Stimulated activated CD4-positive, alpha-beta T cell treated with anti-CD3 and anti-CD28 coated beads, Interleukin-4, amount 100 ng/mL, for 48 hours (primary cell): ENCODE data around the gene OR13G1.
A peak's percentile ranks its signal among the peaks of the same experiment; 100 is the strongest.
"Not testable (repeated sequence)": the region's sequence is repeated elsewhere in the genome, so short reads cannot be mapped to it uniquely, and the experiment has no call there.

Experiments
- DNase-seq, 2 donors: peaks; one replicate each; pipeline ENCODE4 v3.0.0-alpha.2; 2020; ENCODE audit warnings: low read depth in 2 of 2

Gene OR13G1, protein sequence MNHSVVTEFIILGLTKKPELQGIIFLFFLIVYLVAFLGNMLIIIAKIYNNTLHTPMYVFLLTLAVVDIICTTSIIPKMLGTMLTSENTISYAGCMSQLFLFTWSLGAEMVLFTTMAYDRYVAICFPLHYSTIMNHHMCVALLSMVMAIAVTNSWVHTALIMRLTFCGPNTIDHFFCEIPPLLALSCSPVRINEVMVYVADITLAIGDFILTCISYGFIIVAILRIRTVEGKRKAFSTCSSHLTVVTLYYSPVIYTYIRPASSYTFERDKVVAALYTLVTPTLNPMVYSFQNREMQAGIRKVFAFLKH

DNA sequence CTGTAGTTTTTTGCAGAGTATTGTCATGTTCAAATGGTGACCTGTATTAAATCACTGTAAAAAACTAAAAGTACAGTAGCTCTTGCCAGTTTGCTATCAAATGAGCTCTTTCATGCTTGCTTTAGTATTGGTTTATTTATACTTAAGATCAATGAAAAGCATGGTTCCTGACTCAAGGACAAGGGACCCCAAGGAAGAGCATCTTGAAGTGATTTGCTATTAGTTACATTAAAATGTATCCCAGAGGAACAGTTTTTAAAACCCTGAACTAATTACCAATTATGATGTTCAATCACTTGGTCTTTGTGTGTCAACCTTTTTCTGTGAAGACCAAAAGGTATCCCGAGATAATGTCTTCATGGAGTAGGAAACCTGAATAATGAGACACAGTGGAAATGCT, at the start of gene OR13G1:
TSS of gene OR13G1 (minus strand) at position 101 of the 400 bp plus-strand sequence. CDS start 6,698 bp downstream, outside the sequence.
- no peak for DNase-seq

DNA sequence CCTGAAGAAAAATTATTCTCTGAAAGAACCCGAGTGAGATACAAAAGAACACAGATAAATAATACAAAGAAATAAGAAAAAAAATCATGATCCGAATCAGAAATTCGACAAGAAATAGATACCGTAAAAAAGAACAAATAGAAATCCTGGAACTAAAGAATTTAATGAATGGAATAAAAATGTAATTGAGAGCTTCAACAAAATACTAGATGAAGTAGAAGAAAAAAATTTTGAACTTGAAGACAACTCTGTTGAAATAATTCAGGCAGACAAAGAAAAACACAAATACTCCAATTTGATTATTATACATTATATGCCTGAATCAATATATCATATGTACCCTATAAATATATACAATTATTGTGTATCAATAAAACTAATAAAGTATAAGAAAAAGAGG, 41.7 kb upstream of the OR13G1 start:
- no peak for DNase-seq

DNA sequence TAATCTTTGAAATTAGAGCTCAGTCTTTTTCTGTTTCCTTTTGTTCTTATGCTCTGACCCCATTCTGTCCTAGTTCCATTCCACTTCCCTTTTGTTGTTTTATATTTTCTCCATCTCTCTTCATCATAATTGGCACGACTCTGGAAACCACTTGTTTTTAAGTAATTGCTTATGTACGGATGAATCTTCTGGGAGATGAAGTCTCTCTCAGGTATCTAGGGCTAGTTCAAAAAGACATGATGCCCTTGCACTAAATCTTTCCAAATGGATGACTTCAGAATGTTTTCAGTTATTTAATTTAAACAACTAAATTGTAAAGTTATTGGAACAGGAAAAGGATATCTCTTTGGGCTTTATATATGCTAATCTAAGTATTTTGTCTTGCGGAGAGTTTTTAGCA, 37.0 kb upstream of the OR13G1 start, which contains the start of gene OR6F1:
TSS of gene OR6F1 (minus strand) at position 101 of the 400 bp plus-strand sequence. CDS start 3,891 bp downstream, outside the sequence.
- no peak for DNase-seq

DNA sequence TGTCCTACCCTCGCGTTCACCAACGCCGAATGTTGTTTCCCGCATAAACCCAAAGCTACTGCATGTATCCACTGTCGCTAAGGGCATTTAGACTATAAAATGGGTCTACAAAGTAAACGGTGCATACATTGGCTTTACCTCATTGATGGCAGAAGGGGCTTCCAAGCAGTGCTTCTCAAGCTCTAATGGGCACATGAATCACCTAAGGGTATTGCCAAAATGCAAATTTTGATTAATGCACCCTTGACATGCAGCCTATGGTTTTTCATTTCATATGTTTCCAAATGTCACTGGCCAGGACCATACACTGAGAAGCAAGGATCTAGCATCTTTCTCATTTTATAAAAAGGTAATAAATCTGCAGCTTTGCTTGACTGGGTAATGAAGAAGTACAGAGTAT, 34.2 kb upstream of the OR13G1 start:
- no peak for DNase-seq

DNA sequence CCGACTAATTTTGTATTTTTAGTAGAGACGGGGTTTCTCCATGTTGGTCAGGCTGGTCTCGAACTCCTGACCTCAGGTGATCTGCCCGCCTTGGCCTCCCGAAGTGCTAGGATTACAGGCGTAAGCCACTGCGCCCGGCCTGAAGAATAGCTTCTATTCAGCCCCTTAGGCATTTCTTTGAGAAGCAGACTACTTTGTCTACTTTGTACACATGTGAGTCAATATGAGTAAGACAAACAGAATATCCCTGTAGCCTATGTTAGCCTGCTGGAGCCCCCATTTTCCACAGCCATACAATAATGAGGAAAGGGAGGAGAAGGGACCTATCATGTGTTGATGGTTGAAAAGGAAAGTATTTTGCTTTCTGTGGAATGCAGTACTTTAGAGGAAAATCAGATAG, 31.1 kb upstream of the OR13G1 start:
- DNase-seq: not testable (repeated sequence)

DNA sequence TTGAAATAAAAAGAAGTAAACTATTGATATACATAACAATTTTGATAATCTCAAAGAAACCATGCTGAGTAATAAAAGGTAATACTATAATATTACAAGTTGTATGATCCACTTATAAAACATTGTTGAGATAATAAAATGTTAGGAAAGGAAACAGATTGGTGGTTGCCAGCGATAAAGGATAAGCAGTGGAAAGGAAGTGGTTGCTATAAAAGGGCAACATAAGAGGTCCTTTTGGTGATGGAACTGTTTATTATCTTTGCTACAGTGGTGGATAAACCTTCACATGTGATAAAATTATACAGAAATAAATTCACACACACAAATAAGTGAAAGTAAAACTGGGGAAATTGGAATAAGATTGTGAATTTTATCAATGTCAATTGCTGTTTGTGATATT, 21.8 kb upstream of the OR13G1 start:
- DNase-seq: no peak

DNA sequence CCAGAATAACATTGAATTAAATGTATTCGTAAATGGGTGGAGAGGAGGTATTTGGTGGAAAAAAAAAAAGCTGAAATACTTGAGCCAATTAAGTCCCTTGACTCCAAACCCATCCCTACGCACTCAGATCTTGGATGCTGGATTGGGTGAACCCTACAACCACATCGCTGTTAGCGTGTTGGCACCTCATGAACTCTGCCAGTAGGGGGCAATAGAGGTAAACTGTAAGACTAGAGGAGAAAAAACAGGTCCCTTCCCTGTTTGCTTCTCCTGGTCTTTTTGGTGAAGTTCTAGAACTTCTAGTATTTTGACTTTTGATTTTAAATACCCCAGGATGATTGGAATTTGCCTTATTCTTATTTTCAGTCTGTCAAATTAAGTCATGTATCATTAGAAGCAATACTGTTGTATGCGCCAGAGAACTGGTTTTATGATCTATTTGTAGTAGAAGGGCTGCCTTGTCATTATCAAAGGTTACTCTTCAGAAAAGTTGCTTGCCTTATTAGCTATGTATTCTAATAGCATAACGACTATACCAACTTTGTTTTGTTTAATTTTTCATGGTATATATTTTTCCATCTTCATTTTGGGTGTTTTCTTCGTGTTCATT, 1.9 kb upstream of the OR13G1 start:
- DNase-seq: peak; percentile 7 to 12

DNA sequence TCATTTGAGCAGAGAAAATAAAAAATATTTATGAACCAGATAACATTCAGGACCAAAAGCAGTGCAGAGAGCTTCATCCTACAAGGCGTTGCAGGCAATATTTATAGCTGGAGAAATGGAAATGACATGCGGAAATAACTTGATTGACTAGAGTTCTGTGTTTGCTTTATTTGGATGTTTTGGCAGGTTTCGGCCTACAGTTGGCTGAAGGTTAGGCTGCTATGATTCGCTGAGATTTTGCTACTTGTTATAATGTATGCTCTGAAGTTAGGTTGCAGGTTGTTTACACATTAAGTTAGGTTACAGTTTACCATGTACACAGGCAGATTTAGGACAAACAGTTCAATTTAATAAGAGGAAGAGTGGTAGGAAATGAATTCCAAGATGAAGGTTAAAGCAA, 632 bp upstream of the OR13G1 start:
- DNase-seq: no peak

DNA sequence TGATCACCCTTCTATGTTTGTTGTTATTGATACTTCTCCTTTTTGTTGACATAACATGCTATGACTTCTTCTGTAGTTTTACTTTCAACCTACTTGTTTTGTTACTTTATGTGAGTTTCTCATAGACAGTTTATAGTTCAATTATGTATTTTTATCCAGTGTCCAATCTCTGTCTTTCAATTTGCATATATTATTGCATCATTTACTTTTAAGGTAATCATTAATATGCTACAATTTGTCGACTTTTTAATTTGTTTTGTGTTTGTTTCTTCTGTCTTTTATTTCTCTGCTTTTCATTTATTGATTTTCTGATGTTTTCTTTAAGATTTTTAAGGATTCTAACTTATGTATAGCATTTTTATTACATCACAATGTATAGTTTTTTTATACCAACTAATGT, 10.3 kb downstream of the OR13G1 start:
- DNase-seq: no peak

DNA sequence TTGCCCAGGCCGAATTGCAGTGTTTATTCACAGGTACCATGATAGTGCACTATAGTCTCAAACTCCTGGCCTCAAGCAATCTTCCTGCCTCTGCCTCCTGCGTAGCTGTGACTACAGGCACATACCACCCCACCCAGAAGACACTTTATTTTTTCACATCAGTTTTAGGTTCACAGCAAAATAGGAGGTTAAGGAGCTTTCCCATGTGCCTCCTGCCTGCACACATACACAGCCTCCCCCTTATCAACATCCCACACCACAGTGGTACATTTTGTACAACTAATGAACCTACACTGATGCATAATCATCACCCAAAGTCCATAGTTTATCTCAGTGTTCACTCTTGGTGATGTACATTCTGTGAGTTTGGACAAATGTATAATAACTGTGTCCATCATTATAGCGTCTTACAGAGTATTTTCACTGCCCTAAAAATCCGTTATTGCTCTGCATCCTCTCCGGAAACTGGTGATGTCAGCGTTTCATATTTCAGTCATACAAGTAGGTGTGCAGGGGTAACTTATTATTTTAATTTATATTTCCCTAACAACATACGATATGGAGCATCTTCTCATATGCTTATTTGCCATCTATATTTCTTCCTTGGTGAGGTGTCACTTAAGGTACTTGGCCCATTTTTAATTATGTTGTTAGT, 23.2 kb downstream of the OR13G1 start:
- DNase-seq: no peak

DNA sequence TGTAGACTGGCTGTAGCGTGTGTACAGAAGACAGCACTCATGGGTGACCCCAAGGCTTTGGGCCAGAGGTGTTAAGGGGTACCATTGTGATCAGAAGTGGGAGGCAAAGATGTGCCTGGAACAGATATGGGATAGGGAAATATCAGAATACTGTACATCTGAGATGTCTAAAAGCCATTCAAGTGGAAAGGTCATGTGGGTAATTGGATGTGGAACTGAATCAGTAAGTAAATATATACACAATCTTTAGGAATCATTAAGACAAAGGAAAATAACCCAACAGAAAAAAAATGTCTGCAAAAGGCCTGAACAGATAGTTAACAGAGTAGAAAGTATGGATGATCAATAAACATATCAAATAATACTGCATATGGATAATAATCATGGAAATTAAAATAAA, 26.5 kb downstream of the OR13G1 start:
- no peak for DNase-seq

DNA sequence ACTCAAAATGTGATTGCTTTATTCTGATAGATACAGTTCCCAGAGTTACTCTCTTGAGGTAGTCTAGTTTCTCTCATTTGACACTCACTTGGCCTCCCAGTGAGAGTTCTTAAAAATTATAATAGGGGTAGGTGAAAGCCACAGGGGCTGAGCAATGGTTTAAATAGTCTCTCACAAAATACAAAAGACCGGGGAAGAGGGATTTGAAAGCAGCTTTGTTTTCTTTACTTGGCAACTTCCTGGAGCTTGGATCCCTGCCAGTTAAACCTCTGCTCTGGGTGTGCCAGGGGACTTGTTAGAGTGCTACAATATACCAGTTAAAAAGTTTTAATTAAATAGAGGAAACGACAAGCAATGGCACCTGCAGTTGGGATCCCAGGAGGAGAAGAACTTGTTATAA, 31.7 kb downstream of the OR13G1 start:
- DNase-seq: no peak

DNA sequence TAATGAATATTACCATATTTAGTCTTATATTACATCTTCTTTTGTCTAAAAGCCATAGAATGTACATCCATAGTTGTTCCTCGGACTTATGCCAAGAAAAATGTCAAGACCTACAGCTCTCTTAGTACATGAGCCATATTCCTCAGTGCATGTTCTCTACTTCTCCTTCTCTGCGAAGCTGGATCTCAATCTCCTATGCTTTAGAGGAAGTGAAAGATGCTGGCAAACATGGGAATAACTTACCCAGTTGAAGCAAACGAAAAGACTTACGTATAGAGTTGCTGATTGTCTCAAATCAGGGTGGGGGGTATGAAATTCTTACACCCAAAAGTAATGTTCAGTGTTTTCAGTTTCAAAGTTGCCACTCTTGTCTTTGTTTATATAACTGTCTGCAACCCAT, 32.7 kb downstream of the OR13G1 start:
- no peak for DNase-seq

DNA sequence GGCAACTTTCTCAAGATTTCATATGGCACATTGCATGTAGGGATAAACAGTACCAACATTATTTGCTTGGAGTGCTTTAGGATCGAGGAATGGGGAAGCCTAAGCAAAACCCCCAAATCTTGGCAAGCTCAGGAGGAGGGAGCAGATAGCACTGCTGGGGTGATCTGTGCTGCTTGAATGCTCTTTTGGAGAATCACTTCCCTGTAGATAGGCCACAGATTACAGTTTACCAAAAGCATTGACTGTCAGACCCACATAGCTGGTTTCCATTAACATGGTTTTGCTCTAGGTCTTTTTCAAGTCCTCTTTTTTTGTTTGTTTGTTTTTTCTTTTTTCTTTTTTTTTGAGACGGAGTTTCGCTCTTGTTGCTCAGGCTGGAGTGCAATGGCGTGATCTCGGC, 36.8 kb downstream of the OR13G1 start:
- DNase-seq: no peak

DNA sequence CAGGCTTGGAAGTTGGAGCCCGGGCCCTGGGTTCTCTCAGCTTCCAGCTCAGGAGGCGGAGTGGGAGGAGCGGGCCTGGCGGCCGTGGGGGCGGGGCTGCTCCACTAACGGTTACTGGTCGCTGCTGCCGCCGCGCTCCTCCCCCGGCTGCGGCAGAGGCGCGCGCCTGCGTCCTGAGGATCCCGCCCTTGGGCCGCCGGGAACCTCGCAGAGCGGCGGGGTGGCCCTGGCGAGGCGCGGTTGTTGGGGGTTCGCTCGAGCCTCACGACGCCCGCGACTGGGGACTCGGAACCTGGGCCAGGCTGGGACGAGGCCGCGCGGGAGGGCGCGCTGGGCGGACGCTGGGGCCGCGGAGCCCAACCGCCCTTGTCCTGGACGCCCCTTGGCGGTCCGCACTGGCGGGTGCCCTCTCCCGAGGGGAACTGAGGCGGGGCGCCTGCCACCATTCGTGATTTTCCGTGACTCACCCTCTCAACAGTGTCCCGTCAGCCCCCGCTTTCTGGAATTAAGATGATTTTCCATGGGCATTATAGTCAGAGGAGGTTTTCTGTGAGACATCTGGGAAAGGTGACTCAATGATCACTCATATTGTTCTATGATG, 40.1 kb downstream of the OR13G1 start:
- DNase-seq: peak in 1 of 2 donors; percentile 40

DNA sequence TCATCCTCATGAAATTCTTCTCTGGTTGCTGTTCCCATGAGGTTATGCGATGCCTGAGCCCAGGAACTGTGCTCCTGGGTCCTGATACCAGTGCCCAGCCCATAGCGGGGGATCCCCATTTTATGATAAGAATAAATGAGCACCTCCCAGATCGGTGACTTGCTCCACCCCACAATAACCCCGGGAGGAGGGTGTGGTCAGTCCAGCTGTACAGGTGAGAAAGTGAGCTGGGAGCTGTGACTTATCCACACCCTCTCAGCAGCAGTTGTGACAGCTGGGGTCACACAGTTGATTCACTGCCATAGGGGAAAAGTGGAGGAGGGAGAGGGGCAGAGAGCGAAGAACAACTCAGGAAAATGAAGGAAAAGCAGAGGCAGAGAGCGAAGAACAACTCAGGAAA, 40.8 kb downstream of the OR13G1 start:
- DNase-seq: no peak

DNA sequence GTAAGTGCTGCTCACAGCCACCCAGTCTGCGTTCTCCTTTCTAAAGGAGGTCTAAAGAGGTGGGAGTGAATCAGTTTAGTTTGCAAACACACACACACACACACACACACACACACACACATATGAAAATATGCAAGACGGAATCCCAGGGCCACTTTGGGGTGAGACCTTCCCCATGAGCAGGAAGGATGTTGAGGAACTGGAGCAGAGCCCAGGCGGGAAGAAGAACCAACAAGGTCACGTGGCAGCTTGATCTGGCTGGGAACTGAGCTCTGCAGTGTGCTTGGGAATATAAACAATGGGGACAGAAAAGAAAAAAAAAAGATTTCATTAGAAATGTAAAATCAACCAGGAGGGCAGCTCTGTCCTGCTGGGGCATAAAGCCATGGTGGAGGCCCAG, 41.5 kb downstream of the OR13G1 start:
- DNase-seq: no peak

DNA sequence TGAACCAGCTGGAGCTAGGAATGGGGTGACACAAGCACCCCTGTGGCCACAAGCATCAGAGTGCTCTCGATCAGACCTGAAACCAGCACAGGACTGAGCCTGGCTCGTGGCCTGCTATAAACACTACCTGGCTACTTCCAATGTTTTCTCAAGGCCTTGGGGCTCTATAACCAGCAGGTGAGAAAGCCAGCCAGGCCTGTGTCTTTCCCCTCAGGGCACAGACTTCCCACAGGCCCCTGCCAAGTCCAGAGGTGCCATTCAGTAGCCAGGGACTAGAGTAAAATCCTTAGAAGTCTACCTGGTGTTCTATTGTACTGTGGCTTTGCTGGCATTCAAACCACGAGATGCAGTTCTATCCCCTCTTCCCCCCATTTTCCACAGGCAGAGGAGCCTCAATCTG, 51.6 kb downstream of the OR13G1 start:
- no peak for DNase-seq
